Kidney (tissue), 14 donors: Measurements from ENCODE around the gene LANCL3. TPM values are rescaled to one million over a fixed set of nuclear protein-coding genes. Genes with fewer than 3 reads are reported as not detected.

Source experiments
- DNase-seq, 5 donors: peaks; one replicate each; pipeline ENCODE4 v3.0.0-alpha.2; 2013 to 2020
- FAIRE-seq: peaks from 2 replicates; lab custom pipeline; 2012; peaks lifted over from hg19 to GRCh38; lab: Jason Lieb, UNC
- H3K27ac ChIP-seq, 2 donors: one replicate each; pipeline ENCODE4 v1.7.0; 2013; ENCODE audit warnings: low read depth in 2 of 2, low read length in 2 of 2, inconsistent platforms in 1 of 2
- H3K27me3 ChIP-seq: one replicate; pipeline ENCODE4 v1.7.1; 2013; ENCODE audit warnings: low read length, inconsistent platforms; ENCODE audit not compliant: control insufficient read depth, insufficient read depth
- H3K36me3 ChIP-seq, 3 donors: one replicate each; pipeline versions ENCODE4 v1.7.0 to v1.7.1; 2013; ENCODE audit warnings: low read length in 3 of 3, control low read depth in 1 of 3, inconsistent platforms in 1 of 3; ENCODE audit not compliant: insufficient read depth in 3 of 3, control insufficient read depth in 2 of 3
- H3K4me1 ChIP-seq, 3 donors: one replicate each; pipeline versions ENCODE4 v1.7.0 to v1.7.1; 2013; ENCODE audit warnings: low read length in 3 of 3, inconsistent platforms in 1 of 3, low read depth in 1 of 3; ENCODE audit not compliant: control insufficient read depth in 2 of 3, insufficient read depth in 2 of 3
- H3K4me3 ChIP-seq, 3 donors: one replicate each; pipeline versions ENCODE4 v1.7.0 to v1.8.1; 2013; ENCODE audit warnings: low read length in 3 of 3, control low read depth in 1 of 3, inconsistent platforms in 1 of 3
- H3K9ac ChIP-seq, 3 donors: one replicate each; pipeline versions ENCODE4 v1.7.0 to v1.7.1; 2013; ENCODE audit warnings: low read length in 3 of 3, control low read depth in 1 of 3, inconsistent platforms in 1 of 3
- H3K9me3 ChIP-seq, 3 donors: one replicate each; pipeline versions ENCODE4 v1.7.0 to v1.7.1; 2013; ENCODE audit warnings: low read length in 3 of 3, control low read depth in 1 of 3, inconsistent platforms in 1 of 3; ENCODE audit not compliant: control insufficient read depth in 2 of 3, insufficient read depth in 1 of 3
- intact Hi-C: fragments of 100-400 bp; cut with DNase I; formaldehyde crosslinking; loops from one replicate; pipeline ENCODE4 v1.11.1; 2022
- polyA plus RNA-seq: library from polyadenylated mRNA; stranded (reverse); fragments of 350-450 nt; fragmentation: Illumina TruSeq; extraction: RNeasy Lipid Tissue Mini Kit (QIAGEN cat#74804); gene quantifications from one replicate; pipeline ENCODE4 v1.2.3, GENCODE V29; 2014; ENCODE audit warnings: low read depth, low replicate concordance; ENCODE audit not compliant: insufficient read depth
- total RNA-seq: library from RNA; stranded (reverse); fragmentation: NEBNext Ultra II Directional; extraction: Animal tissue kit (Norgen Biotek cat#: 25700); gene quantifications from one replicate; pipeline ENCODE4 v1.2.1, GENCODE V29; 2021
- TF ChIP-seq, protein P1 (sequence below): IDR thresholded peaks from 3 replicates; pipeline ENCODE4 v1.5.1; 2012; ENCODE audit warnings: mild to moderate bottlenecking, moderate library complexity, borderline replicate concordance; ENCODE audit not compliant: insufficient read depth; ENCODE audit errors: extremely low read depth
- donor health status: control.
- donor health status: control.
- donor health status: control.
- donor health status: control.
- donor health status: control.
- donor health status: DM: yes; HTN: yes; CAD: no.
- donor health status: Normal renal cell carcinoma (clear cell type).

LANCL3 gene
- total and polyA plus RNA-seq, 2 donors from 2014 or later, result 0.30 to 0.38 TPM

GRCh38 chrX:37607243-37607642 is 35.8 kb downstream of the LANCL3 start:
- no peak overlapping the region for H3K4me3 ChIP-seq
- H3K27me3 ChIP-seq, result no peaks in the 10 kb centered on the region
- no peak overlapping the region for H3K9ac ChIP-seq
- no peaks in the 10 kb centered on the region for H3K36me3 ChIP-seq
- no peak overlapping the region for H3K27ac ChIP-seq
- FAIRE-seq (no peak), DNase-seq (no peak)
- H3K4me1 ChIP-seq, result no peaks in the 10 kb centered on the region
- intact Hi-C loops, result no loop called here
- H3K9me3 ChIP-seq, result no peaks in the 10 kb centered on the region
- TF ChIP-seq, protein P1, sequence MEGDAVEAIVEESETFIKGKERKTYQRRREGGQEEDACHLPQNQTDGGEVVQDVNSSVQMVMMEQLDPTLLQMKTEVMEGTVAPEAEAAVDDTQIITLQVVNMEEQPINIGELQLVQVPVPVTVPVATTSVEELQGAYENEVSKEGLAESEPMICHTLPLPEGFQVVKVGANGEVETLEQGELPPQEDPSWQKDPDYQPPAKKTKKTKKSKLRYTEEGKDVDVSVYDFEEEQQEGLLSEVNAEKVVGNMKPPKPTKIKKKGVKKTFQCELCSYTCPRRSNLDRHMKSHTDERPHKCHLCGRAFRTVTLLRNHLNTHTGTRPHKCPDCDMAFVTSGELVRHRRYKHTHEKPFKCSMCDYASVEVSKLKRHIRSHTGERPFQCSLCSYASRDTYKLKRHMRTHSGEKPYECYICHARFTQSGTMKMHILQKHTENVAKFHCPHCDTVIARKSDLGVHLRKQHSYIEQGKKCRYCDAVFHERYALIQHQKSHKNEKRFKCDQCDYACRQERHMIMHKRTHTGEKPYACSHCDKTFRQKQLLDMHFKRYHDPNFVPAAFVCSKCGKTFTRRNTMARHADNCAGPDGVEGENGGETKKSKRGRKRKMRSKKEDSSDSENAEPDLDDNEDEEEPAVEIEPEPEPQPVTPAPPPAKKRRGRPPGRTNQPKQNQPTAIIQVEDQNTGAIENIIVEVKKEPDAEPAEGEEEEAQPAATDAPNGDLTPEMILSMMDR, result no peak

- DNase-seq, result no peak
- TF ChIP-seq, protein P1, result no peak
- H3K36me3 ChIP-seq, result no peaks in the 10 kb centered on the region
- H3K27ac ChIP-seq, result no peak overlapping the region
- no peak overlapping the region for H3K9ac ChIP-seq
- no peaks in the 10 kb centered on the region for H3K9me3 ChIP-seq
- no peak for FAIRE-seq
- intact Hi-C loops, result no loop called here
- H3K4me1 ChIP-seq, result no peaks in the 10 kb centered on the region
- no peaks in the 10 kb centered on the region for H3K27me3 ChIP-seq
- no peak overlapping the region for H3K4me3 ChIP-seq
Observed at GRCh38 chrX:37608156-37608555, 36.7 kb downstream of the LANCL3 start.

- intact Hi-C loops, result no loop called here
- no peak overlapping the region for H3K9ac ChIP-seq
- H3K4me3 ChIP-seq, result no peak overlapping the region
- no peak for DNase-seq
- H3K27me3 ChIP-seq, result no peaks in the 10 kb centered on the region
- H3K36me3 ChIP-seq, result no peaks in the 10 kb centered on the region
- no peak overlapping the region for H3K27ac ChIP-seq
- TF ChIP-seq, protein P1, result no peak
- no peak for FAIRE-seq
- H3K4me1 ChIP-seq, result no peaks in the 10 kb centered on the region
- H3K9me3 ChIP-seq, result no peaks in the 10 kb centered on the region
Observed at GRCh38 chrX:37609727-37610126, 38.3 kb downstream of the LANCL3 start.

DNA sequence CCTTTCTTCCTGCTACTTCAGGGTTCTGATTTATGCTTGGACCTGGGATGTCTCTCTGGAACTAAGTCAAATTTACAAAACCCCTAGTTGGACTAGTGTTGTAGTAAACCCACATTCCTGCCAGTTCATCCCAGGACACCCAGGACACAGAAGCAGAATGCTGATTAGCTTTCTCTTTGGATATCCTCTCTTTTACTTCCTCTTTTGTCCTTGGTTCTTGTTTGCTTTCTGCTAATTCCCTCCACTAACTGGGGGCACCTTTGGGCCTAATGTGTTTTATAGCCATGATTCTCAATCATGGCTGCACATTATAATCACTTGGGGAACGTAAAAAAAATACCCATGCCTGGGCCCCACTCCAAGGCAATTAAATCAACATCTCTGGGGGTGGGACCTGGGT is 42.5 kb downstream of the LANCL3 start:
- FAIRE-seq, result no peak
- Histone ChIP-seq H3K9me3 (no peaks in the 10 kb centered on the region), H3K36me3 (no peaks in the 10 kb centered on the region), H3K27ac (no peak overlapping the region), H3K4me3 (no peak overlapping the region), H3K4me1 (no peaks in the 10 kb centered on the region), H3K27me3 (no peaks in the 10 kb centered on the region), H3K9ac (no peak overlapping the region)
- TF ChIP-seq, protein P1, result no peak
- intact Hi-C loops, result no loop called here
- DNase-seq, result no peak
